ENCODE measurements around the gene TRIM8. TPM values are rescaled to one million over a fixed set of nuclear protein-coding genes. Genes with fewer than 3 reads are reported as not detected.

Gene TRIM8
- total RNA-seq, 1 donor from 2014 or later = 31.4 TPM

- H3K4me1 Mint-ChIP-seq = no peaks in the 10 kb centered on the region
- Histone ChIP-seq H3K27me3 (no peaks in the 10 kb centered on the region), H2AFZ (replicated peaks) (no peak overlapping the region)
Observed at GRCh38 chr10:102602272-102603045, 41.8 kb upstream of the TRIM8 start.

GRCh38 chr10:102603946-102604345, 40.3 kb upstream of the TRIM8 start:
- no peaks in the 10 kb centered on the region for H3K27me3 ChIP-seq
- no peak overlapping the region for H3K4me3 ChIP-seq
- no peak overlapping the region for H3K9ac ChIP-seq
- no peak overlapping the region for H3K27ac ChIP-seq
- no peak overlapping the region for H3K4me2 ChIP-seq
- Mint-ChIP-seq H3K4me3 (no peak overlapping the region), H3K36me3 (peaks cover 15% of the 10 kb centered on the region), H3K4me1 (no peaks in the 10 kb centered on the region), H3K27me3 (ENCODE audit: insufficient read depth, low read depth) (peaks cover 8% of the 10 kb centered on the region), H3K27ac (no peak overlapping the region), H3K9me3 (no peaks in the 10 kb centered on the region)
- peaks cover 3% of the 10 kb centered on the region for H4K20me1 ChIP-seq (ENCODE audit: low read depth)
- no peaks in the 10 kb centered on the region for H3K36me3 ChIP-seq
- H3K4me1 ChIP-seq = no peaks in the 10 kb centered on the region
- H3K9me3 ChIP-seq (ENCODE audit: low read depth) = no peaks in the 10 kb centered on the region
- H3K79me2 ChIP-seq (ENCODE audit: low read depth) = no peaks in the 10 kb centered on the region
- no peak overlapping the region for H2AFZ ChIP-seq (replicated peaks)
- TF ChIP-seq CTCF (IDR thresholded peaks at IDR 0.05) (no peak), EZH2 (IDR thresholded peaks at IDR 0.05) (no peak), EZH2phosphoT487 (IDR thresholded peaks at IDR 0.05) (no peak)
- no peak for DNase-seq (ENCODE audit: low spot score)
- H3F3A ChIP-seq (ENCODE audit: low read depth) = no peaks in the 10 kb centered on the region

More at GRCh38 chr10:102602272-102603045, 41.8 kb upstream of the TRIM8 start:
- TF ChIP-seq EZH2phosphoT487 (IDR thresholded peaks at IDR 0.05) = no peak
- no peak for TF ChIP-seq EZH2 (IDR thresholded peaks at IDR 0.05)
- no peak for TF ChIP-seq CTCF (IDR thresholded peaks at IDR 0.05)
- peaks cover 5% of the 10 kb centered on the region for H3K36me3 ChIP-seq
- H3K79me2 ChIP-seq (ENCODE audit: low read depth) = no peaks in the 10 kb centered on the region
- no peaks in the 10 kb centered on the region for H3K9me3 Mint-ChIP-seq
- no peaks in the 10 kb centered on the region for H3K9me3 ChIP-seq (ENCODE audit: low read depth)
- peaks cover 8% of the 10 kb centered on the region for H3K27me3 Mint-ChIP-seq (ENCODE audit: insufficient read depth, low read depth)
- no peak overlapping the region for H3K4me3 Mint-ChIP-seq
- peaks cover 23% of the 10 kb centered on the region for H3K36me3 Mint-ChIP-seq
- no peak overlapping the region for H3K9ac ChIP-seq
- H3F3A ChIP-seq (ENCODE audit: low read depth) = no peaks in the 10 kb centered on the region
- H3K27ac ChIP-seq = no peak overlapping the region
- H4K20me1 ChIP-seq (ENCODE audit: low read depth) = no peaks in the 10 kb centered on the region
- no peak overlapping the region for H3K4me3 ChIP-seq
- H3K4me1 ChIP-seq = no peaks in the 10 kb centered on the region
- H3K27ac Mint-ChIP-seq = no peak overlapping the region
- no peak overlapping the region for H3K4me2 ChIP-seq
- no peak for DNase-seq (ENCODE audit: low spot score)

DNA sequence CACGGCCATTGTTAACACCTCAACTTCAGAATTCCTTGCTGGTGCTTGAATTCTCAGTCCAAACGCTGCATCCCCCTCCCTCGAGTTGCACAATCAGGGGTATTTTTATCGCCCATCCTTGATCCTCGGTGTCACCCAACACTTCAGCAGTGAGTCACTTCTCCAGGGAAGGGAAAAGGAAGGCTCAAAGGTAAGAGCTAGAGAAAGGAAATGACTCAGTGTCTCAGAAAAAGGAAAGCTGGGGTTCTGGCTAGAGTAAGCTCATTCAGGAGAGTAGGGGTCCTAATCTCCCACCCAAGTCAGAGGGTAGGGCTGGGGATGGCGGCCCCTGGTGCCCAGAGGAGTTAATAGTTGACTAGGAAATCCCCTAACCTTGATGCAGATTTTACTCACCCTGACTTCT, 39.8 kb upstream of the TRIM8 start:
- no peaks in the 10 kb centered on the region for H3K9me3 ChIP-seq (ENCODE audit: low read depth)
- Mint-ChIP-seq H3K4me1 (no peaks in the 10 kb centered on the region), H3K36me3 (peaks cover 14% of the 10 kb centered on the region), H3K27me3 (ENCODE audit: insufficient read depth, low read depth) (peaks cover 6% of the 10 kb centered on the region), H3K4me3 (no peak overlapping the region), H3K27ac (no peak overlapping the region), H3K9me3 (no peaks in the 10 kb centered on the region)
- H3K36me3 ChIP-seq = no peaks in the 10 kb centered on the region
- peaks cover 3% of the 10 kb centered on the region for H4K20me1 ChIP-seq (ENCODE audit: low read depth)
- no peaks in the 10 kb centered on the region for H3K4me1 ChIP-seq
- no peak for TF ChIP-seq EZH2 (IDR thresholded peaks at IDR 0.05)
- no peak for TF ChIP-seq CTCF (IDR thresholded peaks at IDR 0.05)
- TF ChIP-seq EZH2phosphoT487 (IDR thresholded peaks at IDR 0.05) = no peak
- H2AFZ ChIP-seq (replicated peaks) = no peak overlapping the region
- H3K79me2 ChIP-seq (ENCODE audit: low read depth) = no peaks in the 10 kb centered on the region
- no peak for DNase-seq (ENCODE audit: low spot score)
- no peak overlapping the region for H3K4me2 ChIP-seq
- no peaks in the 10 kb centered on the region for H3F3A ChIP-seq (ENCODE audit: low read depth)
- H3K27me3 ChIP-seq = no peaks in the 10 kb centered on the region
- no peak overlapping the region for H3K27ac ChIP-seq
- H3K9ac ChIP-seq = no peak overlapping the region
- no peak overlapping the region for H3K4me3 ChIP-seq

Data from neural progenitor cell (in vitro differentiated cells).